Ovary (tissue), 9 donors: ENCODE measurements around the gene FAM240B. TPM values are rescaled to one million over a fixed set of nuclear protein-coding genes. Genes with fewer than 3 reads are reported as not detected.

Experiments used
- DNase-seq, 5 donors: peaks; one replicate each; pipeline ENCODE4 v3.0.0-alpha.2; 2019 to 2020
- H3K27ac ChIP-seq, 2 donors: fragments of 200-600 bp; one replicate each; pipeline versions ENCODE4 v1.5.1 to v1.8.0; 2019 to 2022
- H3K27me3 ChIP-seq: fragments of 200-600 bp; one replicate; pipeline ENCODE4 v1.8.0; 2022
- H3K36me3 ChIP-seq: fragments of 200-600 bp; sonication (generic); one replicate; pipeline ENCODE4 v1.5.1; 2019
- H3K4me1 ChIP-seq: one replicate; pipeline ENCODE4 v1.8.1; 2013; ENCODE audit warnings: mild to moderate bottlenecking, moderate library complexity; ENCODE audit not compliant: insufficient read depth
- H3K4me3 ChIP-seq: fragments of 200-600 bp; sonication (generic); one replicate; pipeline ENCODE4 v1.5.1; 2017
- H3K9me3 ChIP-seq, 2 donors: fragments of 200-600 bp in 1 of 2; sonication (generic) in 1 of 2; one replicate each; pipeline versions ENCODE4 v1.5.1 to v1.8.1; 2013 to 2019; ENCODE audit warnings: mild to moderate bottlenecking in 1 of 2, moderate library complexity in 1 of 2
- EP300 ChIP-seq: sonication (generic); formaldehyde crosslinking; IDR thresholded peaks from one replicate; pipeline ENCODE4 v1.6.1; 2017; ENCODE audit warnings: antibody characterized with exemption
- POLR2A ChIP-seq: fragments of 450-650 bp; IDR thresholded peaks from one replicate; pipeline ENCODE4 v1.6.1; 2017; ENCODE audit warnings: antibody characterized with exemption, mild to moderate bottlenecking, moderate library complexity
- WGBS, 3 donors: extraction: QIAGEN DNeasy Blood & Tissue Kit in 1 of 3; methylation state at CpG; one replicate each; pipeline versions ENCODE4 v1.1.5 to v1.1.7; 2013 to 2017; 5-methylcytosine and 5-hydroxymethylcytosine counted together
- intact Hi-C, 4 donors: fragments of 100-400 bp; cut with DNase I; formaldehyde crosslinking; loops; one replicate each; pipeline versions ENCODE4 v1.11.0 to v1.15.1; 2022 to 2023
- polyA plus RNA-seq, 2 donors: library from polyadenylated mRNA; stranded (reverse); fragments of 200-250 nt in 1 of 2; fragments of 350-450 nt in 1 of 2; fragmentation: Illumina TruSeq in 1 of 2; extraction: RNeasy Lipid Tissue Mini Kit (QIAGEN cat#74804) in 1 of 2; gene quantifications; one replicate each; pipeline ENCODE4 v1.2.3, GENCODE V29; 2013 to 2014
- total RNA-seq, 7 donors: library from RNA; depleted of rRNA in 2 of 7; stranded (reverse); fragments of >200 nt in 2 of 7; fragmentation: NEBNext Ultra II Directional in 3 of 7; extraction: Animal tissue kit (Norgen Biotek cat#: 25700) in 3 of 7; gene quantifications; one replicate each; pipeline versions ENCODE4 v1.1.0 to v1.2.4, GENCODE V29; 2016 to 2023
- TF ChIP-seq, protein P1 (sequence below), 3 donors: fragments of 450-650 bp in 2 of 3; fragments of 200-600 bp in 1 of 3; IDR thresholded peaks; one replicate each; pipeline versions ENCODE4 v1.5.1 to v1.8.0; 2016 to 2022; ENCODE audit warnings: antibody characterized with exemption in 3 of 3, mild to moderate bottlenecking in 1 of 3
- donor health status: DM: no; HTN: no; CAD: no; lungs with moderate emphysema.
- donor health status: DM: no; HTN: no; CAD: no.
- donor health status: Bipolar disorder and iron deficiency.
- donor health status: DM: yes; HTN: yes; CAD: no.
- donor health status: DM: no; HTN: no; CAD: no.
- donor health status: DM: yes; HTN: yes; CAD: no.

The FAM240B gene
- total and polyA plus RNA-seq, 9 donors = not detected

DNA sequence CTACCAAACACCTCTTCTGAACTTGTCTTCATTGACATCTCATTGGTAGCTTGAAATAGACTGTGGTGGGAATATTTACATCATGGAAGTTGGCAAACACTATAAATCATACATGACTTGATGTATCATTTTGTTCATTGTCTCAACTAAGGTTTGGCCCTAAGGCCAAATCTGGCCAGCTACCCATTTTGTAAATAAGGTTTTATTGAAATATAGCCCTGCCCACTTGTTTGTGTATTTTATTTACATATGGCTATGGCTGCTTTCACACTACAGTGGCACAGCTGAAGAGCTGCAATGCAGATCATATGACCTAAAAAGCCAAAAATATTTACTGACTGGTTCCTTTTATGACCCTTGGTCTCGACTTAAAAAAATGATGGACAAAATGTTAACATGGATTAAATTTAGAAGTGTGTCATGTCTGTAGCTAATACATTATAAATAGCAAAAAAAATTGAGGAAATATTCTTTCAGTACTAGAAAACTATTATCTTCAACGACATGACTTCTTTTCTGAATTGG lies 22.1 kb downstream of the FAM240B start:
- DNase-seq = no peak
- 64 to 70% (median 66%) methylated on average over 2 of the region's 2 CpGs for WGBS, 3 donors
- no peaks in the 10 kb centered on the region for H3K9me3 ChIP-seq
- no peaks in the 10 kb centered on the region for H3K4me1 ChIP-seq
- TF ChIP-seq, protein P1, sequence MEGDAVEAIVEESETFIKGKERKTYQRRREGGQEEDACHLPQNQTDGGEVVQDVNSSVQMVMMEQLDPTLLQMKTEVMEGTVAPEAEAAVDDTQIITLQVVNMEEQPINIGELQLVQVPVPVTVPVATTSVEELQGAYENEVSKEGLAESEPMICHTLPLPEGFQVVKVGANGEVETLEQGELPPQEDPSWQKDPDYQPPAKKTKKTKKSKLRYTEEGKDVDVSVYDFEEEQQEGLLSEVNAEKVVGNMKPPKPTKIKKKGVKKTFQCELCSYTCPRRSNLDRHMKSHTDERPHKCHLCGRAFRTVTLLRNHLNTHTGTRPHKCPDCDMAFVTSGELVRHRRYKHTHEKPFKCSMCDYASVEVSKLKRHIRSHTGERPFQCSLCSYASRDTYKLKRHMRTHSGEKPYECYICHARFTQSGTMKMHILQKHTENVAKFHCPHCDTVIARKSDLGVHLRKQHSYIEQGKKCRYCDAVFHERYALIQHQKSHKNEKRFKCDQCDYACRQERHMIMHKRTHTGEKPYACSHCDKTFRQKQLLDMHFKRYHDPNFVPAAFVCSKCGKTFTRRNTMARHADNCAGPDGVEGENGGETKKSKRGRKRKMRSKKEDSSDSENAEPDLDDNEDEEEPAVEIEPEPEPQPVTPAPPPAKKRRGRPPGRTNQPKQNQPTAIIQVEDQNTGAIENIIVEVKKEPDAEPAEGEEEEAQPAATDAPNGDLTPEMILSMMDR (IDR thresholded peaks at IDR 0.05) = no peak
- H3K4me3 ChIP-seq = no peak overlapping the region
- H3K27me3 ChIP-seq = no peaks in the 10 kb centered on the region
- no peak overlapping the region for H3K27ac ChIP-seq
- H3K36me3 ChIP-seq = no peaks in the 10 kb centered on the region
- intact Hi-C loops = no loop called here

DNA sequence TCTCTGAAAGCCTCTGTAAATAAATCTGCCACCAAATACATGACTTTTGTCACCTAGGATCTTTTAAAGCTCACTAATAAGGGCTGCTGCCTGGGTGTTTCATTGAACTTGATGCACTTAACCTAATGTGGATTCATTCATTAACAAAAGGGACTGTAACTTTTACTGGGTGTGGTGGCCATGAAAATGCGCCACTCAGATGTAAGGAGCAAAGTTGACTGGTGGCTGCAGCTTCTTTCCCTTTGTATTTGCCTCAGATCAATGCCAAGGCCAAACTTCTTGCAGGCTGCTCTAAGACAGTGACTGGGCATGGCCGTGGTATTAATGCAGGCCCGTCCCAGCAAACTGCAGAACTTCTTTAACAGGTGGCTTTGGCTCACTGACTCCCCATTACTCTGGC lies 22.9 kb downstream of the FAM240B start:
- intact Hi-C loops = no loop called here

DNA sequence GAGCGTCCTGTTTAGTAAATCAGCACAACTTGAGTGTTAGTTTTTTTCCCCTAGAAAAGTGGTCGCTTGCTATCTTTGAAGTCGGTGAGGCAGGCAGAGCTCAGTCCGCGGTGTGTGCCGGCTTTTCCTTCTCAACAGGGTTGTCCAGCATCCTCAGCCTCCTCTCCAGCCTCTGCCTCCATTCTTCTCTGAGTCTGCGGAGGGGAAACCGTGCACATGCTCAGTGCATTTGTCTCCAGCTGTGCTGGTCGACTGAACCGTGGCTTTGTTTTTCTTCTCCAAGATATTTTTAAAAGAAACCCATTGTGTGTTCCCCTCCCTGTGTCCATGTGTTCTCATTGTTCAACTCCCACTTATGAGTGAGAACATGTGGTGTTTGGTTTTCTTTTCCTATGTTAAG lies 25.3 kb downstream of the FAM240B start:
- 42 to 66% (median 43%) methylated on average over 10 of the region's 10 CpGs for WGBS, 3 donors
- H3K4me3 ChIP-seq = no peak overlapping the region
- intact Hi-C loops = no loop called here
- H3K27ac ChIP-seq = no peak overlapping the region
- DNase-seq = no peak
- H3K36me3 ChIP-seq = no peaks in the 10 kb centered on the region
- TF ChIP-seq POLR2A (no peak), EP300 (no peak)
- TF ChIP-seq, protein P1 (IDR thresholded peaks at IDR 0.05) = no peak
- H3K27me3 ChIP-seq = no peaks in the 10 kb centered on the region
- H3K9me3 ChIP-seq = no peaks in the 10 kb centered on the region
- H3K4me1 ChIP-seq = peaks cover 5% of the 10 kb centered on the region

More for the DNA sequence above, 22.9 kb downstream of the FAM240B start:
- H3K36me3 ChIP-seq = no peaks in the 10 kb centered on the region
- no peaks in the 10 kb centered on the region for H3K4me1 ChIP-seq
- TF ChIP-seq, protein P1 (IDR thresholded peaks at IDR 0.05) = no peak
- TF ChIP-seq POLR2A = no peak
- TF ChIP-seq EP300 = no peak
- WGBS, 3 donors = 94 to 97% (median 95%) methylated on average over 3 of the region's 3 CpGs
- DNase-seq = no peak
- no peak overlapping the region for H3K27ac ChIP-seq
- no peaks in the 10 kb centered on the region for H3K9me3 ChIP-seq
- H3K4me3 ChIP-seq = no peak overlapping the region
- H3K27me3 ChIP-seq = no peaks in the 10 kb centered on the region

DNA sequence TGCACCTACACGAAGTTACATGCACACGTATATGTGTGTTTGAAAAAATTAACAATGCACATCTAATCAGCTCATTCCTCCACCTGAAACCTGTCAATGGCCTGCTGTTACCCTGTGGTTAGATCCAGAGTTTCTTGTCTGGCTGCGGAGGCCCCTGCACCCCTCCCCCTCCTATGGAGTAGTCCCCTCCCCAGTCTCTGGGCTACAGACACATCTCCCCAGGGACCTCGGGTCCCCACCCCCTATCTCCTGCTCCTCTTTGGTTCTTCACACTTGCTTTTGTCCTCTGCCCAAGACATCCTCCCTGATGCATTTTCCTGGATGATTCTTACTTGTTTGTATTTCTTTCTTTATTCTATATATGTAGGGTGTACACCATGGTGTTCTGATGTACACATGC lies 27.2 kb downstream of the FAM240B start:
- Histone ChIP-seq H3K36me3 (no peaks in the 10 kb centered on the region), H3K4me1 (peaks cover 5% of the 10 kb centered on the region), H3K27ac (no peak overlapping the region), H3K27me3 (no peaks in the 10 kb centered on the region), H3K9me3 (no peaks in the 10 kb centered on the region), H3K4me3 (no peak overlapping the region)
- intact Hi-C loops = loop anchor here in 1 of 4 donors (1.0 kb wide), 1 partner anchor 18 kb away; no protein-coding TSS in a partner anchor
- DNase-seq = no peak
- 84 to 94% (median 90%) methylated on average over 4 of the region's 4 CpGs for WGBS, 3 donors
- TF ChIP-seq EP300 (no peak), POLR2A (no peak)
- TF ChIP-seq, protein P1 (IDR thresholded peaks at IDR 0.05) = no peak
